Endothelial cell of umbilical vein (primary cell): Measurements from ENCODE around the gene RTN4R. TPM values are rescaled to one million over a fixed set of nuclear protein-coding genes. Genes with fewer than 3 reads are reported as not detected.

ENCODE experiments used
- BruUV-seq: library from RNA; stranded (reverse); fragments of 400-500 nt; replicated peaks from 2 replicates; lab custom pipeline; 2021; lab: Mats Ljungman, UMichigan
- CTCF ChIA-PET: fragments of 300-600, 350-600 bp; sonication (Branson Sonifier 250); formaldehyde crosslinking; loops from one replicate; lab custom pipeline; 2021; ENCODE audit warnings: antibody characterized with exemption, inconsistent platforms; lab: Charles Lee
- POLR2A ChIA-PET: fragments of 300-600, 350-600 bp; sonication (Branson Sonifier 250); formaldehyde crosslinking; loops from one replicate; lab custom pipeline; 2021; ENCODE audit warnings: antibody characterized with exemption, inconsistent platforms; lab: Charles Lee
- DNase-seq: peaks from one replicate; pipeline ENCODE4 v3.0.0-alpha.2; 2011; ENCODE audit warnings: low read depth, low spot score
- FAIRE-seq: peaks from 2 replicates; lab custom pipeline; 2011; peaks lifted over from hg19 to GRCh38; lab: Jason Lieb, UNC
- H2AFZ ChIP-seq: 2 replicates; pipeline ENCODE4 v1.6.0; 2012; ENCODE audit warnings: low read depth, low read length, control low read depth, inconsistent platforms
- H3K27ac ChIP-seq: 2 replicates; pipeline ENCODE4 v1.5.1; 2011; ENCODE audit warnings: low read depth, mild to moderate bottlenecking, control low read depth, low read length, moderate library complexity; ENCODE audit not compliant: insufficient read depth
- H3K27me3 ChIP-seq, 2 experiments: 2 replicates each; pipeline versions ENCODE4 v1.6.0 to v1.6.1; 2011; ENCODE audit warnings: low read length in 2 of 2, mixed read lengths in 1 of 2; ENCODE audit not compliant: control insufficient read depth in 2 of 2, insufficient read depth in 2 of 2
- H3K36me3 ChIP-seq, 2 experiments: 2 replicates in 1 of 2; 3 replicates in 1 of 2; pipeline ENCODE4 v1.5.1; 2011; ENCODE audit warnings: low read length in 2 of 2, mild to moderate bottlenecking in 1 of 2, moderate library complexity in 1 of 2; ENCODE audit not compliant: control insufficient read depth in 2 of 2, insufficient read depth in 2 of 2; ENCODE audit errors: extremely low read depth in 1 of 2
- H3K4me1 ChIP-seq: 3 replicates; pipeline ENCODE4 v1.5.1; 2011; ENCODE audit warnings: mild to moderate bottlenecking, low read length; ENCODE audit not compliant: control insufficient read depth, insufficient read depth; ENCODE audit errors: extremely low read depth
- H3K4me2 ChIP-seq: 2 replicates; pipeline ENCODE4 v1.6.1; 2011; ENCODE audit warnings: low read length, control low read depth, mixed read lengths; ENCODE audit not compliant: insufficient read depth
- H3K4me3 ChIP-seq, 3 experiments: fragments of 200-600 bp in 1 of 3; sonication (generic), shearing (Covaris generic) in 1 of 3; replicated peaks in 1 of 3; 2 replicates each; pipeline ENCODE4 v1.5.1; 2011 to 2016; ENCODE audit warnings: control low read depth in 3 of 3, low read length in 3 of 3, mild to moderate bottlenecking in 2 of 3, inconsistent platforms in 1 of 3, low read depth in 1 of 3, moderate library complexity in 1 of 3; ENCODE audit not compliant: insufficient read depth in 1 of 3
- H3K79me2 ChIP-seq: 2 replicates; pipeline ENCODE4 v1.6.0; 2012; ENCODE audit warnings: low read length, inconsistent platforms; ENCODE audit not compliant: control insufficient read depth, insufficient read depth
- H3K9ac ChIP-seq: replicated peaks from 2 replicates; pipeline ENCODE3; 2011; ENCODE audit warnings: low read length, control low read depth; ENCODE audit not compliant: insufficient read depth; ENCODE audit errors: extremely low read depth
- H3K9me1 ChIP-seq: replicated peaks from 3 replicates; pipeline ENCODE4 v1.6.0; 2011; ENCODE audit warnings: mild to moderate bottlenecking, low read length; ENCODE audit not compliant: control insufficient read depth, insufficient read depth; ENCODE audit errors: extremely low read depth
- H3K9me3 ChIP-seq: replicated peaks from 2 replicates; pipeline ENCODE4 v1.5.1; 2012; ENCODE audit warnings: low read length, inconsistent platforms; ENCODE audit not compliant: control insufficient read depth, insufficient read depth
- H4K20me1 ChIP-seq: replicated peaks from 2 replicates; pipeline ENCODE3; 2011; ENCODE audit warnings: mild to moderate bottlenecking, low read length; ENCODE audit not compliant: control insufficient read depth, insufficient read depth; ENCODE audit errors: extremely low read depth
- EZH2 ChIP-seq: IDR thresholded peaks from 2 replicates; pipeline ENCODE4 v1.6.1; 2012; ENCODE audit warnings: borderline replicate concordance, low read depth, mild to moderate bottlenecking, moderate library complexity, low read length, inconsistent platforms; ENCODE audit not compliant: severe bottlenecking
- dilution Hi-C: fragments of 300-500 bp; cut with MboI; formaldehyde crosslinking; loops from one replicate; pipeline ENCODE4 v1.15.0; 2019; ENCODE audit warnings: low sequenced_read_pairs; ENCODE audit not compliant: extremely low pct_ligation_motif_present
- intact Hi-C: fragments of 100-400 bp; cut with micrococcal nuclease; formaldehyde crosslinking; loops from one replicate; pipeline ENCODE4 v1.10.0; 2022
- polyA plus RNA-seq, 4 experiments: library from polyadenylated mRNA; depleted of rRNA in 3 of 4; stranded (reverse) in 3 of 4; unstranded in 1 of 4; fragments of >200 nt; gene quantifications; 2 replicates each; pipeline versions ENCODE4 v1.2.1 to v1.2.3, GENCODE V29; 2011 to 2012; ENCODE audit warnings: missing spikeins in 1 of 4
- total RNA-seq: library from RNA; stranded (reverse); gene quantifications from 2 replicates; pipeline ENCODE4 v1.2.3, GENCODE V29; 2021
- TF ChIP-seq, protein P1 (sequence below), 2 donors: IDR thresholded peaks; 1 replicate in 1 of 2; 2 replicates in 1 of 2; pipeline ENCODE4 v1.5.1; 2011; ENCODE audit warnings: low read length in 2 of 2, mild to moderate bottlenecking in 2 of 2, moderate library complexity in 2 of 2, control low read depth in 1 of 2, inconsistent platforms in 1 of 2, low read depth in 1 of 2; ENCODE audit not compliant: insufficient read depth in 1 of 2; ENCODE audit errors: extremely low read depth in 1 of 2
- TF ChIP-seq, protein P2 (sequence below): IDR thresholded peaks from 2 replicates; pipeline ENCODE4 v1.6.1; 2011; ENCODE audit not compliant: insufficient read depth, insufficient read length

Gene RTN4R
- total and polyA plus RNA-seq, 2 donors (not counting 3 experiments of a cell fraction or from before 2014, with no cell fraction given) = 1.2 to 2.2 TPM

DNA sequence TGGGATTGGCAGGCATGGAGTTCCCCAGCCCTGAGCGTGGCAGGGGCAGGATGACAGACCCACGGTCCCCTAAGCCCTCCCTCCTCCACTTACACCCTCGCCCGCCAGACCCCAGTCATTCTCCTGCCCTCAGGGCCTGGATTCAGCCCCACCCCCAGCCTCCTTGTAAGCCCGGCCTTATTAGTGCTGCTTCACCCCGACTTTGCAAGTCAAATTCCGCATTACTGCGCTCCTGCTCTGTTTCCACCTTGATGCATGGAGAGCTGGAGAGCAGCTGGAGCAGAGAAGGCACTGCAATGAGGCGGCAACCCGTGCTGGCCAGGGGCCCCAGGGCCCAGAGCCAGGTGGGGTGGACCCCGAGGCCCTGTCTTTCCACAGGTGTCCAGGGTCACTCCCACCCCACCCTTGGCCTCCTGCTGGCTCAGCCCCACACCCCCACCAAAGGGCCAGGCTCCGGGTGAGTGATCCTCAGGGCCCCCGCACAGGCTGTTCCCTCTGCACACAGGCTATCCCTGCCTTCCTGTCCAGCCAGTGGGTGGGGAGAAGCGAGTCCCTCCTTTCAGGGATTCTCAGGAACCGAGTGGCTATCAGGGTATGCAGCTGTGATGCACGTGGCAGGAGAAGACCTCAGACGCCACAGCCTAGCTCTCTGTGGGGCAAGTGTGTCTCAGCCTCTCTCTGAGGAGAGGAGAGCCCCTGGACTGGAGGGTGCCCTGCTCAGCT, 36.4 kb downstream of the RTN4R start:
- TF ChIP-seq, protein P1, sequence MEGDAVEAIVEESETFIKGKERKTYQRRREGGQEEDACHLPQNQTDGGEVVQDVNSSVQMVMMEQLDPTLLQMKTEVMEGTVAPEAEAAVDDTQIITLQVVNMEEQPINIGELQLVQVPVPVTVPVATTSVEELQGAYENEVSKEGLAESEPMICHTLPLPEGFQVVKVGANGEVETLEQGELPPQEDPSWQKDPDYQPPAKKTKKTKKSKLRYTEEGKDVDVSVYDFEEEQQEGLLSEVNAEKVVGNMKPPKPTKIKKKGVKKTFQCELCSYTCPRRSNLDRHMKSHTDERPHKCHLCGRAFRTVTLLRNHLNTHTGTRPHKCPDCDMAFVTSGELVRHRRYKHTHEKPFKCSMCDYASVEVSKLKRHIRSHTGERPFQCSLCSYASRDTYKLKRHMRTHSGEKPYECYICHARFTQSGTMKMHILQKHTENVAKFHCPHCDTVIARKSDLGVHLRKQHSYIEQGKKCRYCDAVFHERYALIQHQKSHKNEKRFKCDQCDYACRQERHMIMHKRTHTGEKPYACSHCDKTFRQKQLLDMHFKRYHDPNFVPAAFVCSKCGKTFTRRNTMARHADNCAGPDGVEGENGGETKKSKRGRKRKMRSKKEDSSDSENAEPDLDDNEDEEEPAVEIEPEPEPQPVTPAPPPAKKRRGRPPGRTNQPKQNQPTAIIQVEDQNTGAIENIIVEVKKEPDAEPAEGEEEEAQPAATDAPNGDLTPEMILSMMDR (IDR thresholded peaks at IDR 0.05; ENCODE audit: extremely low read depth in 1 of 2, insufficient read depth in 1 of 2, low read depth in 1 of 2, low read length in 2 of 2) = no peak
- TF ChIP-seq, protein P2, sequence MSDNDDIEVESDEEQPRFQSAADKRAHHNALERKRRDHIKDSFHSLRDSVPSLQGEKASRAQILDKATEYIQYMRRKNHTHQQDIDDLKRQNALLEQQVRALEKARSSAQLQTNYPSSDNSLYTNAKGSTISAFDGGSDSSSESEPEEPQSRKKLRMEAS = no peak
- TF ChIP-seq EZH2 = no peak
- no peak overlapping the region for H3K27ac ChIP-seq
- POLR2A ChIA-PET = no interaction called here
- BruUV-seq = no TSS peak
- no peaks in the 10 kb centered on the region for H3K9me1 ChIP-seq
- H3K27me3 ChIP-seq = no peaks in the 10 kb centered on the region
- FAIRE-seq (no peak), DNase-seq (no peak)
- intact Hi-C loops = no loop called here
- no peak overlapping the region for H3K4me2 ChIP-seq
- no peaks in the 10 kb centered on the region for H3K4me1 ChIP-seq
- dilution Hi-C loops = no loop called here
- no peak overlapping the region for H3K4me3 ChIP-seq
- H3K9ac ChIP-seq = no peak overlapping the region
- CTCF ChIA-PET = interaction anchor here (0.5 kb wide), 1 partner anchor 187 kb away, joined by 4 read pairs; no protein-coding TSS in a partner anchor
- no peaks in the 10 kb centered on the region for H3K79me2 ChIP-seq
- no peaks in the 10 kb centered on the region for H3K9me3 ChIP-seq
- H4K20me1 ChIP-seq = no peaks in the 10 kb centered on the region
- H3K36me3 ChIP-seq = no peaks in the 10 kb centered on the region
- H2AFZ ChIP-seq = no peak overlapping the region
